GM23338 (cell line): Measurements from ENCODE around the gene GNPDA1.

Source experiments
- CREB1 ChIP-seq: fragments of 250-450 bp; sonication (Bioruptor Pico); IDR thresholded peaks from 2 replicates; pipeline ENCODE4 v1.5.0; 2020; ENCODE audit warnings: low read depth, mild to moderate bottlenecking, moderate library complexity
- CTCF ChIP-seq, 2 experiments: fragments of 200-600 bp in 1 of 2; sonication (generic) in 1 of 2; conservative IDR thresholded peaks; 2 replicates each; pipeline versions ENCODE4 v1.5.1 to v1.6.1; 2016 to 2017; ENCODE audit warnings: antibody characterized with exemption in 2 of 2, low read depth in 2 of 2, mild to moderate bottlenecking in 2 of 2, moderate library complexity in 1 of 2
- EZH2 ChIP-seq: fragments of 200-600 bp; sonication (generic); IDR thresholded peaks from one replicate; pipeline ENCODE4 v1.8.0; 2017; ENCODE audit warnings: antibody characterized with exemption, mild to moderate bottlenecking, low read depth; ENCODE audit not compliant: unreplicated experiment
- EZH2phosphoT487 ChIP-seq: fragments of 200-600 bp; sonication (generic); IDR thresholded peaks from one replicate; pipeline ENCODE4 v1.8.1; 2018; ENCODE audit warnings: antibody characterized with exemption; ENCODE audit not compliant: unreplicated experiment
- JUNB ChIP-seq: IDR thresholded peaks from one replicate; pipeline ENCODE4 v1.6.1; 2016; ENCODE audit warnings: antibody characterized with exemption; ENCODE audit not compliant: unreplicated experiment
- NANOG ChIP-seq: IDR thresholded peaks from 2 replicates; pipeline ENCODE4 v1.6.1; 2016; ENCODE audit warnings: antibody characterized with exemption, borderline replicate concordance
- POLR2AphosphoS5 ChIP-seq: IDR thresholded peaks from 2 replicates; pipeline ENCODE4 v1.6.1; 2016; ENCODE audit warnings: antibody characterized with exemption, low read depth
- ZNF114 ChIP-seq: fragments of 250-450 bp; sonication (Bioruptor Pico); IDR thresholded peaks from 2 replicates; pipeline ENCODE4 v1.5.0; 2020; ENCODE audit warnings: mild to moderate bottlenecking, moderate library complexity
- TF ChIP-seq, protein P1 (sequence below): IDR thresholded peaks from one replicate; pipeline ENCODE4 v1.6.1; 2018; ENCODE audit warnings: antibody characterized with exemption; ENCODE audit not compliant: unreplicated experiment

DNA sequence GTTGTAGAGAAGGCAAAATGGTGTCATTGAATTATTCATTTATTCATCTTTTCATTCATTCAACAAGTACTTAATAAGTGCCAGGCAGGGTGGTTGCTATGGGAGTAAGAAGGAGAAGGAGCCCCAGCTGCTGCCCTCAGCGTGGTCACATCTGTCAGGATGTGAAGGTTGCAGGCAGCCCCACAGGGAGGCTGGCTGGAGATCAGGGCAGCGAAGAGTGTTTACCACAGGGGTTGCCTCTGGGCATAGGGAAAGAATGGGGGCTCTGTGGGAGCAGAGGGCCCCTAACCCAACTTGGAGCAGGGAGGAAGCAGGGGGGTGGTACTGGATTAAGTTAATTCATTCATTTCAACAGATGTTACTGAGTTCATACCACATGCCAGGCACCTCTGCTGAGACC is 60.8 kb downstream of the GNPDA1 start:
- TF ChIP-seq CTCF (conservative IDR thresholded peaks at IDR 0.05; ENCODE audit: low read depth in 2 of 2) (no peak), POLR2AphosphoS5 (no peak), CREB1 (no peak), JUNB (no peak), EZH2phosphoT487 (no peak), EZH2 (no peak), ZNF114 (no peak), NANOG (no peak)
- TF ChIP-seq, protein P1, sequence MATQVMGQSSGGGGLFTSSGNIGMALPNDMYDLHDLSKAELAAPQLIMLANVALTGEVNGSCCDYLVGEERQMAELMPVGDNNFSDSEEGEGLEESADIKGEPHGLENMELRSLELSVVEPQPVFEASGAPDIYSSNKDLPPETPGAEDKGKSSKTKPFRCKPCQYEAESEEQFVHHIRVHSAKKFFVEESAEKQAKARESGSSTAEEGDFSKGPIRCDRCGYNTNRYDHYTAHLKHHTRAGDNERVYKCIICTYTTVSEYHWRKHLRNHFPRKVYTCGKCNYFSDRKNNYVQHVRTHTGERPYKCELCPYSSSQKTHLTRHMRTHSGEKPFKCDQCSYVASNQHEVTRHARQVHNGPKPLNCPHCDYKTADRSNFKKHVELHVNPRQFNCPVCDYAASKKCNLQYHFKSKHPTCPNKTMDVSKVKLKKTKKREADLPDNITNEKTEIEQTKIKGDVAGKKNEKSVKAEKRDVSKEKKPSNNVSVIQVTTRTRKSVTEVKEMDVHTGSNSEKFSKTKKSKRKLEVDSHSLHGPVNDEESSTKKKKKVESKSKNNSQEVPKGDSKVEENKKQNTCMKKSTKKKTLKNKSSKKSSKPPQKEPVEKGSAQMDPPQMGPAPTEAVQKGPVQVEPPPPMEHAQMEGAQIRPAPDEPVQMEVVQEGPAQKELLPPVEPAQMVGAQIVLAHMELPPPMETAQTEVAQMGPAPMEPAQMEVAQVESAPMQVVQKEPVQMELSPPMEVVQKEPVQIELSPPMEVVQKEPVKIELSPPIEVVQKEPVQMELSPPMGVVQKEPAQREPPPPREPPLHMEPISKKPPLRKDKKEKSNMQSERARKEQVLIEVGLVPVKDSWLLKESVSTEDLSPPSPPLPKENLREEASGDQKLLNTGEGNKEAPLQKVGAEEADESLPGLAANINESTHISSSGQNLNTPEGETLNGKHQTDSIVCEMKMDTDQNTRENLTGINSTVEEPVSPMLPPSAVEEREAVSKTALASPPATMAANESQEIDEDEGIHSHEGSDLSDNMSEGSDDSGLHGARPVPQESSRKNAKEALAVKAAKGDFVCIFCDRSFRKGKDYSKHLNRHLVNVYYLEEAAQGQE: no peak
